HG03565 (cell line): ENCODE measurements around the gene GFY.
"Not testable (repeated sequence)": the region's sequence is repeated elsewhere in the genome, so short reads cannot be mapped to it uniquely, and the experiment has no call there.

Source experiments
- ATAC-seq: cut with Tn5 transposase; IDR thresholded peaks from one replicate; pipeline ENCODE4 v1.9.1; 2021; ENCODE audit warnings: mild to moderate bottlenecking, moderate library complexity; ENCODE audit not compliant: unreplicated experiment

GFY gene

DNA sequence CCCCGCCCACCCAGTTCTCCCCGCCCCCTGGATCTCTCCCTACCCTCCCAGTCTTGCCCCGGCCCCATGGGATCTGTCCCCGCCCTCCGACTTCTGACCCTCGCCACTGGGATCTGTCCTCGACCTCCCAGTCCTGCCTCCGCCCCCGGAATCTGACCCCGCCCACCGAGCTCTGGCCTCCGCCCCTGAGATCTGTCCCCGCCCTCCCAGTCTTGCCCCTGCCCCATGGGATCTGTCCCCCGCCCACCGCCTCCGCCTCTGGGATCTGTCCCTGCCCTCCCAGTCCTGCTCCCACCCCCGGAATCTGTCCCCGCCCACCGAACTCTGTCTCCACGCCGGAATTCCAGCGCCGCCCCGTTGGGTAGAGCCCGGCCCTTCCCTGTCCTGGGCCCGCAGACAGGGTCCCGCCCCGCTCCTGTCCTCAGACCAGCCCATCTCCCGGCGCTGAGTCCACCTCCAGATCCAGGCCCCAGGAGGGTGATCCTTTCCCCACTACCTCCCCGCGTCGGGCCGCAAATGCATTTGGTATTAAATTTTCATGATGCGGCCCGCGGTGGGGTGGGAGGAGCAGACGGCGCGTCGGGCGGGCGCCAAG lies 17.7 kb downstream of the GFY start:
- no peak for ATAC-seq

DNA sequence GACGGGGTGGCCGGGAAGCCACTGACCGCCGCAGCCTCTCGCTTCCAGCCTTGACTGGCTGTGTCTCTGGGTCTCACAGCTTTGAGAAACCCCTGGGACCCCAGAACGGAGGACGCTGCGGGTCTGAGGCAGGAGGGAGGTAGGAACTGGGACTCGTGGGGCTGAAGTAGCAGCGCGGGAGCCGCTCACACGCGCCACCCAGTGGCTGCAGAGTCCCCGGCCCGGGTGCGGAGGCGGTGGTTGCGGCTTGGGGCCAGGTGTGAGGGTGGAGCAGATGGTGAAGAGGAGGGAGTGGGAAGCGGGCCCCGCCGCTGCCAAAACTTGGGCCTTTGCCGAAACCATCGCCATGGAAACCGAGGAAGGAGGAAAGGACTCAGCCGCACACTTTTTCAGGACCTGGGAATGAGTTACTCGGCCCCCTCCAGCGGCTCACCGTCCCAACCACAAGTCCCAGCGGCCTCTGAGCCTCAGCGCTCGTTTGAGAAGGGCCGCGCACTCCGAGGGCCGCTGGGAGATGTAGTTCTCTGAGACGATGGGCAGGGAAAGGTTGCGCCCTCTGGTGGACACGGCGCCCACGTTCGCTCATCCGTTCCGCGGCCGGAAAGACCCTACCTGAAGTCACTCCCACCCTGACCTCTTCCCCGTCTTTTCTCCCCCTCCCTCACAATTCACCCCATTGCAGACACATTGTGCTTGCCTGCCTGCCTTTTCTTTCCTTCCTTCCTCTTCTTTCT lies 18.3 kb downstream of the GFY start:
- ATAC-seq = peak; percentile 66

DNA sequence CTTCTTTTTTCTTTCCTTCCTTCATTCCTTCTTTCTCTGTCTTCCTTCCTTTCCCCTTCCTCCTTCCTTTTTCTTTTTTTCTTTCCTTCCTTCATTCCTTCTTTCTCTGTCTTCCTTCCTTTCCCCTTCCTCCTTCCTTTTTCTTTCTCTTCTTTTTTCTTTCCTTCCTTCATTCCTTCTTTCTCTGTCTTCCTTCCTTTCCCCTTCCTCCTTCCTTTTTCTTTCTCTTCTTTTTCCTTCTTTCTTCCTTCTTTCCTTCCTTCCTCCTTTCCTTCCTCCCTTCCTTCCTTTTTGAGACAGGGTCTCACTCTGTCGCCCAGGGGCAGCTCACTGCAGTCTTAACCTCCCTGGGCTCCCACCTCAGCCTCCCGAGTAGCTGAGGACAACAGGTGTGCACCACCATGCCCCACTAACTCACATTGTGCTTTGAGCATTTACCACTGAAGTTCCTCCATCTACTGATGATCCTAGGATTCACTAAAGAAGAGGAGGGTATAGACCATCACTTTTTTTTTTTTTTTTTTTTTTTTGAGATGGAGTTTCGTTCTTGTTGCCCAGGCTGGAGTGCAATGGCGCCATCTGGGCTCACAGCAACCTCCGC lies 19.0 kb downstream of the GFY start:
- ATAC-seq = not testable (repeated sequence)

- no peak for ATAC-seq
These were observed 20.8 kb downstream of the GFY start for GRCh38 chr19:49445997-49446396.

DNA sequence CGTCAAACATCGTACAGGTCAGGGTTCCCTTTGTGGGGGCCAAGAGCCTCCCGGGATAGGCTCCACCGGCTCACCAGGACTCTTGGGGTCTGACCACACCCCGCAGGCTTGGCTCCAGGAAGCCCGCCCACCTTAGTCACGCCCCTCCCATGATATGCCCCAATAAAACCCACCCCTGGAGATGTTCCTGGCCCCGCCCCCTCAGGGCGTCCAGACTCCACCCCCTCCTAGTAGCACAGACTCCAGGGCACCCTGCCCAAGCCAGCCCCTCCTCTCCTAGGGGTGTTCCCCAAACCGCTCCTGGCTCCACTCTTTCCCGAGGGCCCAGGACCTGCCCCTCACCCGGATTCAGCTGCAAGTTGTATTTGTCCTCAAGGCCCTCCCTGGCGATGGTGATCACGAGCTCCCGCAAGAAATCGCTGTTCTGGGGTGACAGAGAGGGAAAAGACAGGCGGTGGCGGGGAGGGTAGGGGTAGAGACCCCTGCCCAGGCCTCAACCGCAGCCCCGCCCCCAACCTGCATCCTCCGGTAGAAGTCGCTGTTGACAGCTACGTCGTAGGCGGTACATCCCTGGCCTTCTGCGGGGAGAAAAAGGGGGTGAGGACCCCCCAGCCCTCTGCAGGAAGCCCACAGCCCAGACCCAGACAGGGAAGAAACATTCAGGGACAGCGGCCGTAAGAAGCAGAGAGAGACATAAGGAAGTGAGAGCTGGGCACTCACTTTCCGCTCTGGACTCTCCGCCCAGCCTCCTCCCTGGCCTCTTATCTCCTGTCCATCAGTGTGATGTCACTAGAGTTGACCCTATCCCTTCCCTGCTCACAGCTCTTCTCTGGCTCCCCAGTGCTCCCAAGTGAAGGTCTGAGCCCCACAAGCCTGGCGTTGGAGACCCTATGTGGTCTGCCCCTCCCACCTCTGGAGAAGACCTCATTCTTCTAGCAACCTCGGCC lies 22.6 kb downstream of the GFY start:
- ATAC-seq = no peak

DNA sequence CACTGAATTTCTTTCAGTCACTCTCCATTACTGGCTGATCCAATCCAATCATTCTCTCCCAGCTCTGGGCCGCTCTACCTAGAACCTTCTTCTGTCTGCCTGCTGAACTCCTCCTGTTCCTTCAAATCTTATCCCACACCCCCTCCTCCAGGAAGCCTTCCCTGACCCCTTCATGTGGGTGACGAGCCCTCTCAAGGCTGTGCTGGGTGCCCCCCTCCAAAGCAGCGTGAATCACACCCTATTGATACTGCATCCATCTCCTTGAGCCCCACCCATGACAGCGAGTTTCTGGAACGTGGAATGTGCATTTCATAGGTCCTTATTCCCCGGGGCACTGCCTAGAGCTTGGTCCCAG lies 23.2 kb downstream of the GFY start:
- ATAC-seq = no peak

GRCh38 chr19:49450405-49450804 lies 25.2 kb downstream of the GFY start:
- ATAC-seq = no peak

DNA sequence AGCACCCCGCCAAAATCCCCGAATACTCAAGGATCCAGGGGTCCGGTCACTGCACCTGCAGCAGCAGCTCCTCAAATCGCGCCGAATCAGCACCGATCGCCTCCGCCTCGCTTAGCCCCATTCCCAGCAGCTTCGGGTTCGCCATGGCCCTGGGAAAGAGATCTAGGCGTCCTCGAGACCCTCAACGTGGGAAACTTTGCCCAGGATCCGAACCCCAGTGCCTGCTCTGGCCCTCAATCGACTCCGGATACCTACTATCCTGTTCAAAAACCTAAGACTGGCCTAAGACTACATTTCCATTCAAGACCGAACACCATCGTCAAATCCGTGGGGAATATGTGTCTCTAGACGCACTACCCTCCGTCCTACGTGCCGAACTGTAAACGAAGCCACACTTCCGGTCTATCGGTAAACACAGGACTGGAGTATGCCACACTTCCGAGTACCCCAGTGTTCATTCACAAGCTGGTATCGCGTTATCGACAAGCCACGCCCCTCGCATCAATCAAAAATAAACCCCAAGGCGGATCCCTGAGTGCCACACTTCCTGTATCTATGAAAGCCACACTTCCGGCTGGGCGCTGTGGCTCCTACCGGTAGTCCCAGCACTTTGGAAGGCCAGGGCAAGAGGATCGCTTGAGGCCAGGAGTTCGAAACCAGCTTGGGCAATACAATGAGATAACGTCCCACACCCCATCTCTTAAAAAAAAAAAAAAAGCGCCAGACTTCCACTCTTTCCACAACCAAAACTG lies 26.4 kb downstream of the GFY start, which contains the start of gene PIH1D1:
PIH1D1 (minus strand) TSS at position 385 of the 752 bp plus-strand sequence; CDS start at position 145, 240 bp downstream.
- peak; percentile 49 for ATAC-seq

DNA sequence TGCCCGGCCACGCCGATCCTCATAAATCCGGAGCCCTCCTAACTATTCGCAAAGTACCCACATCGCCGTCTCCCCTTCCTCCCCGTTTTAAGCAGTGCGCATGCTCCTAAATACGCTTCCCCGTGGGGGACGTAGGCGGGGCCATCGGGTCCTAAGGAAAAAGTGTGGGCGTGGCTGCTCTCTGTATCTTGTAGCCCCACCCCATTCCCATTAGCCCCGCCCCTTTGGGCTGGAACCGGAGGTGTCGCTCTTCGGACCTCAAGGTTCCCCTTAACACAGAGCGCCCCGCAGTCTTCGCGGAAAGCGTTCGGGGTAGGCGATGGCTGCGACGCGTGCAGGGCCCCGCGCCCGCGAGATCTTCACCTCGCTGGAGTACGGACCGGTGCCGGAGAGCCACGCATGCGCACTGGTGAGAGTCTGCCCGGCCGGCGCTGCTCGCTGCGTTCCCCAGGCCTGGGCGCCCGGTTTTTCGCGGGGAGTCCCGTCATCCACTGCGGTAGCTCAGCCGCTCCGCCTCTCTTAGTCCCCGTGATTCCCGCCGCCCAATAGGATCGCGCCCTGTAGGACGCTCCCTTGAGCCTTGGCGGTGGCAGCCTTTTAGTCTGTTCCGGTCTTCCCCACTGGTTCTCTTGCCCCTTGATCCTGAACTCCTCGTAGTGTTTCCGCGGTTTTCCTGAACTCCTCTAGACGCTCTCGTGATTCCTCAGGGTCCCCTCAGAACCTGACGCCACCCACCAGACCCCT lies 28.0 kb downstream of the GFY start, which contains the start of gene ALDH16A1:
ALDH16A1 (plus strand) TSS at position 213 of the 744 bp plus-strand sequence; CDS start at position 320, 107 bp downstream.
- peak; percentile 68 for ATAC-seq

DNA sequence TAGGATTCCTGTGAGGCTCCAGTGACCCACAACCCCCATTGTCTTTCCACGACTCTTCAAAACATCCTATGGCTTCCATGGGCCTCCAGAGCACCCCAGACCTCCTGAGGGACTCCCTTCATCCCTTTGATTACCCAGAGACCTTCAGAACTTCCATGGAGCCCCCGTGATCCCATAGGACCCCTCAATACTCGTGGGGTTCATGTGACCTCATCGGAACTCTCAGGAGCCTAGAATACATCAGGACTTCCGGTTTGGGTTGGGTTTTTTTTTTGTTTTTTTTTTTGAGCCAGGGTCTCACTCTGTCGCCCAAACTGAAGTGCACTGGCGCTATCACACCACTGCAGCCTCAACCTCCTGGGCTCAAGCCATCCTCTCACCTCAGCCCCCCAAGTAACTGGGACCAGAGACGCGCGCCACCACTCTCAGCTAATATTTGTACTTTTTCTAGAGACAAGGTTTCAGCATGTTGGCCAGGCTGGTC lies 28.6 kb downstream of the GFY start:
- ATAC-seq = no peak

DNA sequence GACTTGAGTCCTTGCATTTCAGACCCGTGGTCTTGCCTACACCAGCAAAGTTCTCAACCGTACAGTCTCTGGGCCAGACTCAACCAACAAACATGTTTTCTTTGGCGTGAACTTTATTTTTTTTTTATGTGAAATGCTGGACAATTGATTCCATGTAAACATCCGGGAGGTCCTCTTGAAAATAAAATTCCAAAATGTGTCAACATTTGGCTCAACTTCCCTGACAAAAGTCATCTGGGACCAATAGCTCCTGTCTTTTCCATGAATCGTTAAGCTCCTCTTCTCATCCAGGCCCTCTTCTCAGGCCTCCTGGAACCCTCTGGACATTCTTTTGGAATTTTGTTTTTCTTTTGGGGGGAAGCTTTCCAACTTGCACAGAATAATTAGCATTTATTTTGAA lies 30.6 kb downstream of the GFY start:
- no peak for ATAC-seq

GRCh38 chr19:49456326-49456725 lies 31.1 kb downstream of the GFY start:
- no peak for ATAC-seq

DNA sequence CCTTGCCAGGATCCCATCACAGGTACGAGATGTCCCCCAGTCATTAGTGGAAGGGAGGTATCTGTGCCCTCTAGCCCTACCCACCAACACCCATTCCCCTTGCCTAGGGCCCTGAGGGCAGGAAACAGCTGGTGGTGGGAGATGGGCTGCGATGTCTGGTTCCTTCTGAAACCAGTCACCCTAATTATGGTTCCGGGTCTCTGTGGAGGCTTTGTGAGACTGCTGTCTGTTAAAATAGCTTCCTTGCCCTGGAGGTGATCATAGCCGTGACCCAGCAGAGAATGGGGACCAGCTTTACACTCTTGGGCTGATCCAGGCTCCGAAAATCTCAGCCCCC lies 33.3 kb downstream of the GFY start:
- ATAC-seq = no peak

DNA sequence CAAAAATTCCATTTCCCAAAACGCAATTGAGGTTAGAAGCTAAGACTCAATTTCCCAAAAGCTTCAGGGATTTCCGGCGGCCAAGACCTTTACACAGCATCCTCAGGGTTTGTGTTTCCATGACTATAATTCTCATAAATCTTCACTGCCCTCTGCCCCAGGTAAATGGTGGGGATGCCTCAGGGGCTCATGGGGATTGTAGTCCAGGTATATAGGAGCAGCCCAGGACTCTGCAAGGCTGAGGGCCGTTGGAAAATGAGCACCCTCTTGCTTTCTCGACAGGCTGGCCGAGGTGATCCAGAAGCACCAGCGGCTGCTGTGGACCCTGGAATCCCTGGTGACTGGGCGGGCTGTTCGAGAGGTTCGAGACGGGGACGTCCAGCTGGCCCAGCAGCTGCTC lies 34.2 kb downstream of the GFY start:
- no peak for ATAC-seq

DNA sequence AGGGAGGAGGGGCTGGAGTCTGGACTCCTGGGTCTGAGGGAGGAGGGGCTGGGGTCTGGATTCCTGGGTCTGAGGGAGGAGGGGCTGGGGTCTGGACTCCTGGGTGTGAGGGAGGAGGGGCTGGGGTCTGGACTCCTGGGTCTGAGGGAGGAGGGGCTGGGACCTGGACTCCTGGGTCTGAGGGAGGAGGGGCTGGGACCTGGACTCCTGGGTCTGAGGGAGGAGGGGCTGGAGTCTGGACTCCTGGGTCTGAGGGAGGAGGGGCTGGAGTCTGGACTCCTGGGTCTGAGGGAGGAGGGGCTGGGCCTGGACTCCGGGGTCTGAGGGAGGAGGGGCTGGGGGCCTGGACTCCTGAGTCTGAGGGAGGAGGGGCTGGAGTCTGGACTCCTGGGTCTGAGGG lies 35.9 kb downstream of the GFY start:
- ATAC-seq = not testable (repeated sequence)

- ATAC-seq = no peak
These were observed 36.5 kb downstream of the GFY start for GRCh38 chr19:49461656-49462055.

GRCh38 chr19:49462492-49462891 lies 37.3 kb downstream of the GFY start:
- ATAC-seq = no peak

- no peak for ATAC-seq
These were observed 39.0 kb downstream of the GFY start for GRCh38 chr19:49463960-49464740.

GRCh38 chr19:49465371-49465770 lies 40.2 kb downstream of the GFY start:
- no peak for ATAC-seq
